HG03025 (cell line): ENCODE data around the gene ADAR.

ENCODE experiments used
- ATAC-seq: cut with Tn5 transposase; IDR thresholded peaks from one replicate; pipeline ENCODE4 v1.9.1; 2021; ENCODE audit warnings: mild to moderate bottlenecking, moderate library complexity; ENCODE audit not compliant: unreplicated experiment, low FRiP score

The ADAR gene

GRCh38 chr1:154589780-154590179 lies 18.2 kb downstream of the ADAR start:
- ATAC-seq = no peak

- ATAC-seq = no peak
Observed at GRCh38 chr1:154586641-154587040, 21.3 kb downstream of the ADAR start.

- no peak for ATAC-seq
Observed at GRCh38 chr1:154586231-154586630, 21.8 kb downstream of the ADAR start.

DNA sequence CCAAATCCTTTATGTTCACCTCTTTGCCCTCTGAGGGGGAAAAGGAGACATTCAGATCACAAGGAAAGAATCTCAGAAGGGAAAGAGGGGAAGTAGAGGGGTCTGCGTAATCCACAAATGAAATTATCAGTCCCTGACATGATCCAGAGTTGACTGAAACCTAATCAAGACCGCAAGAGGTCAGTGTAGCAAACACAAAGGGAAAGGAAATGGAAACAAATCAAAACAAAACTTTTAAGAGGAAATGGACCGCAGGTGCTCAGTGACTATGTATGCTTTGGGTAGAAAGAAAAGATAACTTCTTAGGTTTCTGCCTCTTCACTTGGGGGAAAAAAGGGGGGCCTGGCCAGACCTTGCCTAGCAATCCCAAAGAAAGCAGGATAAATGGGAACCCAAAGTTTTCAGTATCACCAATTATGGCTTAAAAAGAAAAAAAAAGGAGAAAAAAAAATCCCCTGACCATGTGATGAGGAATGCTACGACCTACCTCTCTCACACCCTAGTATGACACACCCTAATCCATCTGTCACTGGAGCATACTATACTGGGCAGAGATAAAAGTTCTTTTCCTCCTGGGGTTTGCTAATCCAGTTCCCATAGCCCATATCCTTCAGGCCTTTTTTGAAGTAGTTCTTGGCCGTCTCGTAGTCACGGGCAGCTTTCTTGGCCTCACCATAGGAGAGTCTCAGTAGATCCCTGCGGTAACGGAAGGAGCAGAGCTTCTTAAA lies 23.6 kb downstream of the ADAR start:
- no peak for ATAC-seq

- no peak for ATAC-seq
Observed at GRCh38 chr1:154583773-154584172, 24.2 kb downstream of the ADAR start.

GRCh38 chr1:154582885-154583284 lies 25.1 kb downstream of the ADAR start:
- no peak for ATAC-seq

GRCh38 chr1:154581766-154582165 lies 26.2 kb downstream of the ADAR start:
- no peak for ATAC-seq

DNA sequence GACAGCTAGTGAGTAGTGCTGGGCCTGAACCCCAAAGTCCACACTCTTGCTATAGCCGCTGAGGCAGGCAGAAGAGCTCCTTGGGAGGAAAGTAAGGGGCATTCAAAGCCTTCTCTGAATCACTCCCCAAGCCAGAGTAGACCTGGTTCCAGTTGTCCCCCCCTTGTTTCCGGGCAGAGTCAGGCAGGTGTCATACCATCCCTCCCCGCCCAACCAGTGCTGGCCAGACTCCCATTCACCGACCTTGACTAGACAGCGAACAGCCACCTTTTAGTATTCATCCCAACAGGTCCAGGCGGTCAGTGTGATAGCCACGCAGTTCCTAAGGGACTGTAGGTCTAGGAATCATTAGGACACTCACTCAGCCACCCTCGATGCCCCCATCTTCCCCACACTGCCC lies 28.6 kb downstream of the ADAR start:
- ATAC-seq = no peak

- no peak for ATAC-seq
Observed at GRCh38 chr1:154578058-154578418, 29.9 kb downstream of the ADAR start.

GRCh38 chr1:154577346-154578057 lies 30.5 kb downstream of the ADAR start:
- ATAC-seq = no peak

GRCh38 chr1:154575951-154576566 lies 31.9 kb downstream of the ADAR start:
- no peak for ATAC-seq

DNA sequence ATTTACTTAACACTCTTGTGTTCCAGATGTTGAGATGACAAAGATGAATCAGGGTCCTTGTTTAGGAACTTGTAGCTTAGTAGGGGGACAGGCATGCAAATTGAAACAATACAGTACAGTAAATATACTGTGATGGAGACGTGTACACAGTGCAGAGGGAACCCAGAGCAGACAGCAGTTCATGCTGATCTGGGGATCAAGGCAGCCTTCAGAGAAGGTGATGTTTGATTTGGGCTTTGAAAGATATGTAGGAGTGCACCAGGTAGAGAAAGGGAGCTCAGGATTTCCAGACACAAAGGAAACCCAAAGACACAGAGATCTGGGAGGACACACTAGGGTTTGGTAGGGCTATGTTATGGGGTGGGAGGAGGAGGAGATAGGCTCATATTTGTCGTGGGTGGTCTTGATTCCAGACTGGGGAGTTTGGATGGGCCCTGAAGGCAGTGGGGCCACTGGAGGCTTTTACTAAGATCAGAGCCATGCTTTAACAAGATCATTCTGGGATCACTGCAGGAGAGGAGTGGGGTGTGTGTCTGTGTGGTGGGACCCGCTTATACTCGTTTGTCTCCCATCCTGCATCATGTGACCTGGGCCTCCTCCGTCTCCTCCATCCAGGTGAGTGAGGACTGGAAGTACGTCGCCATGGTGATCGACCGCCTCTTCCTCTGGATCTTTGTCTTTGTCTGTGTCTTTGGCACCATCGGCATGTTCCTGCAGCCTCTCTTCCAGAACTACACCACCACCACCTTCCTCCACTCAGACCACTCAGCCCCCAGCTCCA lies 32.6 kb downstream of the ADAR start:
- ATAC-seq = no peak

- ATAC-seq = no peak
Observed at GRCh38 chr1:154574716-154575115, 33.3 kb downstream of the ADAR start.

- ATAC-seq = no peak
Observed at GRCh38 chr1:154573168-154573510, 34.8 kb downstream of the ADAR start.

DNA sequence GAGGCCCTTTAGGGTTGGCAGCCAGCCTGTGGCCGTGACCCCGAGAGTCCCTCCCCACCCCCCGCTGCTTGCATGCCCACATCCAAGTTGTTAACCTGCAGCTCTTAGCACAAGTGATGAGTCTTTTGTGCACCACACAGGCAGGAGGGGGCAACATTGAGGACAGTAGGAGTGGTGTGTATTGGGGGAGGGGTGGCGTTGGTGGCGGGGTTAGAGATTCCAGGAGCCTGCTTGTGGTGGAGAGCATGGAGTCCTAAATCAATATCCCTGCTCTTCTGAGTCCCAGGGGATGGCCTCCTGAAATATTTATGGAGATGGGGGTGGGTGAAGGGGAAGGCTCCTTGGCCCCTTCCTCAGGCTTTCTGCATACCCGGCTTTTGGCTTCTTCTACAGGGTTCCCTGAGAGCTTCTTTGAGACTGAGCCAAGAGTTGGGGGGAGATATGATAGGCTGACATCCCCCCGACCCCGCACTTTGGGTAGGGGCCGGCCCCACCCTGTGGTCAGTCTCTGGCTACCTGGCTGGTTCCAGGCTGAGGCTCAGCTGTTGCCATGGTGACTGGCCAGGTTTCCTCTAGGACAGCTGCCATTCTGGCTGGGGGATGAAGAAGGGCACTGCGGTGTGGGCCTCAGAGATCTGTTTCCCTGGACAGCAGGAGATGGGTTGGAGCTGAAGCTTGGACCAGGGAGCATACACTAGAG lies 35.4 kb downstream of the ADAR start:
- ATAC-seq = no peak

- ATAC-seq = no peak
Observed at GRCh38 chr1:154571964-154572288, 36.1 kb downstream of the ADAR start.

DNA sequence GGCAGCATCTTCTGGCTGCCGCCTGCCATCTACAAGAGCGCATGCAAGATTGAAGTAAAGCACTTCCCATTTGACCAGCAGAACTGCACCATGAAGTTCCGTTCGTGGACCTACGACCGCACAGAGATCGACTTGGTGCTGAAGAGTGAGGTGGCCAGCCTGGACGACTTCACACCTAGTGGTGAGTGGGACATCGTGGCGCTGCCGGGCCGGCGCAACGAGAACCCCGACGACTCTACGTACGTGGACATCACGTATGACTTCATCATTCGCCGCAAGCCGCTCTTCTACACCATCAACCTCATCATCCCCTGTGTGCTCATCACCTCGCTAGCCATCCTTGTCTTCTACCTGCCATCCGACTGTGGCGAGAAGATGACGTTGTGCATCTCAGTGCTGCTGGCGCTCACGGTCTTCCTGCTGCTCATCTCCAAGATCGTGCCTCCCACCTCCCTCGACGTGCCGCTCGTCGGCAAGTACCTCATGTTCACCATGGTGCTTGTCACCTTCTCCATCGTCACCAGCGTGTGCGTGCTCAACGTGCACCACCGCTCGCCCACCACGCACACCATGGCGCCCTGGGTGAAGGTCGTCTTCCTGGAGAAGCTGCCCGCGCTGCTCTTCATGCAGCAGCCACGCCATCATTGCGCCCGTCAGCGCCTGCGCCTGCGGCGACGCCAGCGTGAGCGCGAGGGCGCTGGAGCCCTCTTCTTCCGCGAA lies 36.6 kb downstream of the ADAR start:
- ATAC-seq = no peak

- no peak for ATAC-seq
Observed at GRCh38 chr1:154568157-154568815, 39.7 kb downstream of the ADAR start.

GRCh38 chr1:154567386-154568156 lies 40.4 kb downstream of the ADAR start, which contains the start of gene CHRNB2:
Gene CHRNB2, plus strand, starts transcription at chr1:154567778. Its CDS starts 267 bp downstream, at chr1:154568045.
- no peak for ATAC-seq
